Fibroblast of upper back skin (primary cell): ENCODE results near the gene SLC2A3.
"Not testable (repeated sequence)": the region's sequence is repeated elsewhere in the genome, so short reads cannot be mapped to it uniquely, and the experiment has no call there.

Source experiments
- DNase-seq: peaks from one replicate; pipeline ENCODE4 v3.0.0-alpha.2; 2013

SLC2A3 gene

GRCh38 chr12:7935590-7936581 lies at the start of gene SLC2A3:
Gene SLC2A3 (minus strand): TSS chr12:7936187. CDS start chr12:7936034, 153 bp downstream.
- peak; percentile 95 for DNase-seq

- DNase-seq: no peak
These were observed 48.9 kb upstream of the SLC2A3 start for GRCh38 chr12:7984900-7985299.

- not testable (repeated sequence) for DNase-seq
These were observed 47.5 kb upstream of the SLC2A3 start for GRCh38 chr12:7983460-7983859.

- not testable (repeated sequence) for DNase-seq
These were observed 47.0 kb upstream of the SLC2A3 start for GRCh38 chr12:7983019-7983418.

GRCh38 chr12:7982332-7982735 lies 46.3 kb upstream of the SLC2A3 start:
- DNase-seq: not testable (repeated sequence)

GRCh38 chr12:7981446-7981845 lies 45.5 kb upstream of the SLC2A3 start:
- DNase-seq: no peak

- not testable (repeated sequence) for DNase-seq
These were observed 41.6 kb upstream of the SLC2A3 start for GRCh38 chr12:7977351-7978124.

- DNase-seq: no peak
These were observed 37.5 kb upstream of the SLC2A3 start for GRCh38 chr12:7973457-7973825.

- no peak for DNase-seq
These were observed 36.9 kb upstream of the SLC2A3 start for GRCh38 chr12:7972734-7973456.

- DNase-seq: not testable (repeated sequence)
These were observed 36.3 kb upstream of the SLC2A3 start for GRCh38 chr12:7972269-7972668.

- not testable (repeated sequence) for DNase-seq
These were observed 35.8 kb upstream of the SLC2A3 start for GRCh38 chr12:7971765-7972164.

- peak; percentile 98 for DNase-seq
These were observed 34.7 kb upstream of the SLC2A3 start for GRCh38 chr12:7970475-7971252.

GRCh38 chr12:7966563-7966962 lies 30.6 kb upstream of the SLC2A3 start:
- DNase-seq: no peak

GRCh38 chr12:7964669-7965068 lies 28.7 kb upstream of the SLC2A3 start:
- not testable (repeated sequence) for DNase-seq

GRCh38 chr12:7961395-7962178 lies 25.6 kb upstream of the SLC2A3 start:
- DNase-seq: peak; percentile 68

GRCh38 chr12:7959701-7960121 lies 23.7 kb upstream of the SLC2A3 start:
- no peak for DNase-seq

- DNase-seq: no peak
These were observed 23.3 kb upstream of the SLC2A3 start for GRCh38 chr12:7959278-7959677.

GRCh38 chr12:7954877-7955276 lies 18.9 kb upstream of the SLC2A3 start:
- DNase-seq: not testable (repeated sequence)

GRCh38 chr12:7954418-7954817 lies 18.4 kb upstream of the SLC2A3 start:
- not testable (repeated sequence) for DNase-seq

- DNase-seq: not testable (repeated sequence)
These were observed 17.9 kb upstream of the SLC2A3 start for GRCh38 chr12:7953912-7954311.

GRCh38 chr12:7951671-7952070 lies 15.7 kb upstream of the SLC2A3 start:
- peak; percentile 25 for DNase-seq
